Endothelial cell of umbilical vein (primary cell): Measurements from ENCODE around the gene ITSN2. TPM values are rescaled to one million over a fixed set of nuclear protein-coding genes. Genes with fewer than 3 reads are reported as not detected.

Experiments used
- BruUV-seq: library from RNA; stranded (reverse); fragments of 400-500 nt; replicated peaks from 2 replicates; lab custom pipeline; 2021; lab: Mats Ljungman, UMichigan
- CTCF ChIA-PET: fragments of 300-600, 350-600 bp; sonication (Branson Sonifier 250); formaldehyde crosslinking; loops from one replicate; lab custom pipeline; 2021; ENCODE audit warnings: antibody characterized with exemption, inconsistent platforms; lab: Charles Lee
- POLR2A ChIA-PET: fragments of 300-600, 350-600 bp; sonication (Branson Sonifier 250); formaldehyde crosslinking; loops from one replicate; lab custom pipeline; 2021; ENCODE audit warnings: antibody characterized with exemption, inconsistent platforms; lab: Charles Lee
- DNase-seq: peaks from one replicate; pipeline ENCODE4 v3.0.0-alpha.2; 2011; ENCODE audit warnings: low read depth, low spot score
- FAIRE-seq: peaks from 2 replicates; lab custom pipeline; 2011; peaks lifted over from hg19 to GRCh38; lab: Jason Lieb, UNC
- H2AFZ ChIP-seq: 2 replicates; pipeline ENCODE4 v1.6.0; 2012; ENCODE audit warnings: low read depth, low read length, control low read depth, inconsistent platforms
- H3K27ac ChIP-seq: 2 replicates; pipeline ENCODE4 v1.5.1; 2011; ENCODE audit warnings: low read depth, mild to moderate bottlenecking, control low read depth, low read length, moderate library complexity; ENCODE audit not compliant: insufficient read depth
- H3K27me3 ChIP-seq, 2 experiments: 2 replicates each; pipeline versions ENCODE4 v1.6.0 to v1.6.1; 2011; ENCODE audit warnings: low read length in 2 of 2, mixed read lengths in 1 of 2; ENCODE audit not compliant: control insufficient read depth in 2 of 2, insufficient read depth in 2 of 2
- H3K36me3 ChIP-seq, 2 experiments: 2 replicates in 1 of 2; 3 replicates in 1 of 2; pipeline ENCODE4 v1.5.1; 2011; ENCODE audit warnings: low read length in 2 of 2, mild to moderate bottlenecking in 1 of 2, moderate library complexity in 1 of 2; ENCODE audit not compliant: control insufficient read depth in 2 of 2, insufficient read depth in 2 of 2; ENCODE audit errors: extremely low read depth in 1 of 2
- H3K4me1 ChIP-seq: 3 replicates; pipeline ENCODE4 v1.5.1; 2011; ENCODE audit warnings: mild to moderate bottlenecking, low read length; ENCODE audit not compliant: control insufficient read depth, insufficient read depth; ENCODE audit errors: extremely low read depth
- H3K4me2 ChIP-seq: 2 replicates; pipeline ENCODE4 v1.6.1; 2011; ENCODE audit warnings: low read length, control low read depth, mixed read lengths; ENCODE audit not compliant: insufficient read depth
- H3K4me3 ChIP-seq, 3 experiments: fragments of 200-600 bp in 1 of 3; sonication (generic), shearing (Covaris generic) in 1 of 3; replicated peaks in 1 of 3; 2 replicates each; pipeline ENCODE4 v1.5.1; 2011 to 2016; ENCODE audit warnings: control low read depth in 3 of 3, low read length in 3 of 3, mild to moderate bottlenecking in 2 of 3, inconsistent platforms in 1 of 3, low read depth in 1 of 3, moderate library complexity in 1 of 3; ENCODE audit not compliant: insufficient read depth in 1 of 3
- H3K79me2 ChIP-seq: 2 replicates; pipeline ENCODE4 v1.6.0; 2012; ENCODE audit warnings: low read length, inconsistent platforms; ENCODE audit not compliant: control insufficient read depth, insufficient read depth
- H3K9ac ChIP-seq: replicated peaks from 2 replicates; pipeline ENCODE3; 2011; ENCODE audit warnings: low read length, control low read depth; ENCODE audit not compliant: insufficient read depth; ENCODE audit errors: extremely low read depth
- H3K9me1 ChIP-seq: replicated peaks from 3 replicates; pipeline ENCODE4 v1.6.0; 2011; ENCODE audit warnings: mild to moderate bottlenecking, low read length; ENCODE audit not compliant: control insufficient read depth, insufficient read depth; ENCODE audit errors: extremely low read depth
- H3K9me3 ChIP-seq: replicated peaks from 2 replicates; pipeline ENCODE4 v1.5.1; 2012; ENCODE audit warnings: low read length, inconsistent platforms; ENCODE audit not compliant: control insufficient read depth, insufficient read depth
- H4K20me1 ChIP-seq: replicated peaks from 2 replicates; pipeline ENCODE3; 2011; ENCODE audit warnings: mild to moderate bottlenecking, low read length; ENCODE audit not compliant: control insufficient read depth, insufficient read depth; ENCODE audit errors: extremely low read depth
- EZH2 ChIP-seq: IDR thresholded peaks from 2 replicates; pipeline ENCODE4 v1.6.1; 2012; ENCODE audit warnings: borderline replicate concordance, low read depth, mild to moderate bottlenecking, moderate library complexity, low read length, inconsistent platforms; ENCODE audit not compliant: severe bottlenecking
- GATA2 ChIP-seq: IDR thresholded peaks from 2 replicates; pipeline ENCODE4 v1.7.0; 2011; ENCODE audit warnings: low read depth, mild to moderate bottlenecking, moderate library complexity, mixed read lengths, low read length; ENCODE audit not compliant: insufficient read length, insufficient read depth
- JUN ChIP-seq: IDR thresholded peaks from 2 replicates; pipeline ENCODE4 v1.6.1; 2011; ENCODE audit warnings: borderline replicate concordance, low read depth; ENCODE audit not compliant: insufficient read length, insufficient read depth
- MAX ChIP-seq: IDR thresholded peaks from 2 replicates; pipeline ENCODE4 v1.6.1; 2011; ENCODE audit not compliant: insufficient read depth, insufficient read length
- POLR2A ChIP-seq: IDR thresholded peaks from 2 replicates; pipeline ENCODE4 v1.6.1; 2012; ENCODE audit warnings: low read depth, mild to moderate bottlenecking, control low read depth, low read length
- POLR2AphosphoS5 ChIP-seq: IDR thresholded peaks from 2 replicates; pipeline ENCODE4 v1.6.1; 2012; ENCODE audit warnings: low read depth, mild to moderate bottlenecking, control low read depth, low read length, moderate library complexity; ENCODE audit not compliant: insufficient read depth
- dilution Hi-C: fragments of 300-500 bp; cut with MboI; formaldehyde crosslinking; loops from one replicate; pipeline ENCODE4 v1.15.0; 2019; ENCODE audit warnings: low sequenced_read_pairs; ENCODE audit not compliant: extremely low pct_ligation_motif_present
- intact Hi-C: fragments of 100-400 bp; cut with micrococcal nuclease; formaldehyde crosslinking; loops from one replicate; pipeline ENCODE4 v1.10.0; 2022
- polyA plus RNA-seq, 4 experiments: library from polyadenylated mRNA; depleted of rRNA in 3 of 4; stranded (reverse) in 3 of 4; unstranded in 1 of 4; fragments of >200 nt; gene quantifications; 2 replicates each; pipeline versions ENCODE4 v1.2.1 to v1.2.3, GENCODE V29; 2011 to 2012; ENCODE audit warnings: missing spikeins in 1 of 4
- total RNA-seq: library from RNA; stranded (reverse); gene quantifications from 2 replicates; pipeline ENCODE4 v1.2.3, GENCODE V29; 2021

ITSN2 gene
- total and polyA plus RNA-seq, 2 donors (not counting 3 experiments of a cell fraction or from before 2014, with no cell fraction given): 30.5 to 56.8 TPM

- Histone ChIP-seq H2AFZ (peak overlapping the region; percentile 49), H3K9me1 (no peaks in the 10 kb centered on the region), H3K27me3 (peaks cover 2 to 5% of the 10 kb centered on the region in 2 experiments), H3K79me2 (no peaks in the 10 kb centered on the region), H3K9me3 (no peaks in the 10 kb centered on the region), H3K4me3 (peak overlapping the region in 1 of 3 experiments; percentile 32), H3K27ac (no peak overlapping the region), H3K4me2 (no peak overlapping the region), H3K36me3 (no peaks in the 10 kb centered on the region), H4K20me1 (no peaks in the 10 kb centered on the region), H3K9ac (no peak overlapping the region), H3K4me1 (no peaks in the 10 kb centered on the region)
- POLR2A ChIA-PET: interaction anchor here (1.0 kb wide), 1 partner anchor 33 kb away, joined by 4 read pairs; no protein-coding TSS in a partner anchor
- TF ChIP-seq POLR2AphosphoS5 (no peak), GATA2 (no peak), JUN (no peak), MAX (no peak), EZH2 (peak; percentile 44), POLR2A (no peak)
- CTCF ChIA-PET: interaction anchor here (0.9 to 3.4 kb wide), 2 partner anchors 8 to 425 kb away, joined by 3 to 11 read pairs; no protein-coding TSS in a partner anchor
- intact Hi-C loops: no loop called here
- no TSS peak for BruUV-seq
- dilution Hi-C loops: no loop called here
- DNase-seq: no peak
- FAIRE-seq: no peak
Observed at GRCh38 chr2:24402242-24403097, 42.1 kb upstream of the ITSN2 start.
